Trophoblast cell (in vitro differentiated cells and primary cell): ENCODE data around the gene KCNK6.

Experiments
- DNase-seq, 2 donors: peaks; one replicate each; pipeline ENCODE4 v3.0.0-alpha.2; 2016
- H2AFZ ChIP-seq: 2 replicates; pipeline ENCODE4 v1.6.1; 2013; ENCODE audit warnings: low read length, moderate library complexity, mild to moderate bottlenecking; ENCODE audit not compliant: insufficient read depth, poor library complexity
- H2AK5ac ChIP-seq: 2 replicates; pipeline ENCODE4 v1.6.1; 2013; ENCODE audit warnings: mild to moderate bottlenecking, low read length
- H2BK120ac ChIP-seq: 2 replicates; pipeline ENCODE4 v1.6.1; 2013; ENCODE audit warnings: low read length, mild to moderate bottlenecking, moderate library complexity; ENCODE audit not compliant: insufficient read depth, poor library complexity
- H2BK12ac ChIP-seq: 2 replicates; pipeline ENCODE4 v1.6.1; 2013; ENCODE audit warnings: mild to moderate bottlenecking, low read length, moderate library complexity
- H2BK5ac ChIP-seq: 2 replicates; pipeline ENCODE4 v1.6.1; 2013; ENCODE audit warnings: low read length, low read depth, moderate library complexity, mild to moderate bottlenecking; ENCODE audit not compliant: poor library complexity
- H3K14ac ChIP-seq: 2 replicates; pipeline ENCODE4 v1.6.1; 2013; ENCODE audit warnings: mild to moderate bottlenecking, low read length
- H3K18ac ChIP-seq: 2 replicates; pipeline ENCODE4 v1.6.1; 2013; ENCODE audit warnings: mild to moderate bottlenecking, low read length
- H3K23ac ChIP-seq: 2 replicates; pipeline ENCODE4 v1.6.1; 2013; ENCODE audit warnings: low read length
- H3K27ac ChIP-seq: 2 replicates; pipeline ENCODE4 v1.5.1; 2013; ENCODE audit warnings: low read depth, mild to moderate bottlenecking, inconsistent platforms, low read length, moderate library complexity
- H3K27me3 ChIP-seq: 2 replicates; pipeline ENCODE4 v1.6.1; 2013; ENCODE audit warnings: inconsistent platforms, mild to moderate bottlenecking, low read length, moderate library complexity; ENCODE audit not compliant: insufficient read depth
- H3K36me3 ChIP-seq, 2 experiments: 1 replicate in 1 of 2; 2 replicates in 1 of 2; pipeline ENCODE4 v1.6.1; 2013; ENCODE audit warnings: low read length in 2 of 2, mild to moderate bottlenecking in 2 of 2, moderate library complexity in 1 of 2; ENCODE audit not compliant: insufficient read depth in 2 of 2, control insufficient read depth in 1 of 2
- H3K4ac ChIP-seq: 2 replicates; pipeline ENCODE4 v1.6.1; 2013; ENCODE audit warnings: low read depth, mild to moderate bottlenecking, low read length, moderate library complexity
- H3K4me1 ChIP-seq, 2 experiments: 1 replicate in 1 of 2; 2 replicates in 1 of 2; pipeline ENCODE4 v1.6.1; 2013; ENCODE audit warnings: low read length in 2 of 2, mild to moderate bottlenecking in 2 of 2, moderate library complexity in 1 of 2; ENCODE audit not compliant: insufficient read depth in 2 of 2, control insufficient read depth in 1 of 2
- H3K4me2 ChIP-seq: 2 replicates; pipeline ENCODE4 v1.6.1; 2013; ENCODE audit warnings: inconsistent platforms, mild to moderate bottlenecking, low read length, moderate library complexity
- H3K4me3 ChIP-seq: 2 replicates; pipeline ENCODE4 v1.5.1; 2013; ENCODE audit warnings: mild to moderate bottlenecking, low read depth, low read length, inconsistent platforms
- H3K79me1 ChIP-seq: one replicate; pipeline ENCODE4 v1.6.1; 2013; ENCODE audit warnings: low read length
- H3K79me2 ChIP-seq: 2 replicates; pipeline ENCODE4 v1.6.1; 2013; ENCODE audit warnings: low read length, mild to moderate bottlenecking; ENCODE audit not compliant: control insufficient read depth, insufficient read depth, poor library complexity
- H3K9ac ChIP-seq: 2 replicates; pipeline ENCODE4 v1.6.1; 2013; ENCODE audit warnings: mild to moderate bottlenecking, low read length
- H3K9me3 ChIP-seq: 2 replicates; pipeline ENCODE4 v1.6.1; 2013; ENCODE audit warnings: low read depth, mild to moderate bottlenecking, control low read depth, inconsistent platforms, low read length; ENCODE audit not compliant: insufficient read depth
- H4K12ac ChIP-seq: 2 replicates; pipeline ENCODE4 v1.6.1; 2013; ENCODE audit warnings: low read depth, mild to moderate bottlenecking, low read length, moderate library complexity
- H4K8ac ChIP-seq: 2 replicates; pipeline ENCODE4 v1.6.1; 2013; ENCODE audit warnings: low read depth, mild to moderate bottlenecking, low read length, moderate library complexity
- H4K91ac ChIP-seq: one replicate; pipeline ENCODE4 v1.6.1; 2013; ENCODE audit warnings: low read depth, mild to moderate bottlenecking, low read length, moderate library complexity
- WGBS: extraction: QIAGEN DNeasy Blood & Tissue Kit; methylation state at CpG from one replicate; pipeline ENCODE4 v1.1.7; 2013; ENCODE audit warnings: missing lambda C conversion rate; ENCODE audit not compliant: insufficient read length, insufficient coverage; ENCODE audit errors: extremely low coverage; 5-methylcytosine and 5-hydroxymethylcytosine counted together

The KCNK6 gene

DNA sequence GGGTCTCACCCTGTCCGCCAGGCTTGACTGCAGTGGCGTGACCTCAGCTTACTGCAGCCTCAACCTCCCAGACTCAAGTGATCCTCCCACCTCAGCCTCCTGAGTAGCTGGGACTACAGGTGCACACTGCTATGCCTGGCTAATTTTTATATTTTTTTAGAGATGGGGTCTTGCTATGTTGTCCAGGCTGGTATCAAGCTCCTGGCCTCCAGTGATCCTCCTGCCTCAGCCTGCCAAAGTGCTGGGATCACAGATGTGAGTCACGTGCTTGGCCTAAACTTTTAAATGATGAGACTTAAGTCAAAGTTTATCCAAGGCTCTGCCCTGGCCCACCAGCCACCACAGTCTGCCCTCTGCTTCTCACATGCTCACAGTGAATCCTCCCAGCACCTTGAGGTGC is 13.4 kb upstream of the KCNK6 start:
- peaks cover 17 to 20% of the 10 kb centered on the region in 2 experiments for H3K4me1 ChIP-seq
- DNase-seq: no peak
- no peak overlapping the region for H2BK5ac ChIP-seq
- H2AFZ ChIP-seq: no peak overlapping the region
- H4K8ac ChIP-seq: no peak overlapping the region
- no peak overlapping the region for H3K27ac ChIP-seq
- H4K12ac ChIP-seq: no peak overlapping the region
- H3K79me1 ChIP-seq: peaks cover 5% of the 10 kb centered on the region
- H2BK12ac ChIP-seq: no peak overlapping the region
- no peak overlapping the region for H3K9ac ChIP-seq
- H3K4ac ChIP-seq: no peak overlapping the region
- H4K91ac ChIP-seq: no peak overlapping the region
- H3K9me3 ChIP-seq: no peaks in the 10 kb centered on the region
- H2BK120ac ChIP-seq: no peak overlapping the region
- no CpG with 5 or more reads among the region's 3 CpGs for WGBS
- no peak overlapping the region for H3K4me3 ChIP-seq
- H3K14ac ChIP-seq: no peak overlapping the region
- no peak overlapping the region for H3K4me2 ChIP-seq
- no peaks in the 10 kb centered on the region for H3K79me2 ChIP-seq
- peaks cover 21 to 27% of the 10 kb centered on the region in 2 experiments for H3K36me3 ChIP-seq
- H3K23ac ChIP-seq: no peak overlapping the region
- H3K18ac ChIP-seq: no peak overlapping the region
- H3K27me3 ChIP-seq: no peaks in the 10 kb centered on the region
- no peak overlapping the region for H2AK5ac ChIP-seq

- Histone ChIP-seq H3K4ac (no peak overlapping the region), H3K4me3 (no peak overlapping the region)
Measured at GRCh38 chr19:38307076-38307475, 12.6 kb upstream of the KCNK6 start.

GRCh38 chr19:38307597-38307996 is 12.0 kb upstream of the KCNK6 start:
- no peak overlapping the region for H4K12ac ChIP-seq
- H3K14ac ChIP-seq: no peak overlapping the region
- H4K91ac ChIP-seq: no peak overlapping the region
- peaks cover 5% of the 10 kb centered on the region for H3K79me1 ChIP-seq
- no peak overlapping the region for H3K27ac ChIP-seq
- H2AFZ ChIP-seq: no peak overlapping the region
- no peak overlapping the region for H3K4me3 ChIP-seq
- no peak overlapping the region for H2BK5ac ChIP-seq
- H3K4me2 ChIP-seq: no peak overlapping the region
- H2BK120ac ChIP-seq: no peak overlapping the region
- no peak overlapping the region for H2AK5ac ChIP-seq
- no peak overlapping the region for H4K8ac ChIP-seq
- no peak for DNase-seq
- H3K79me2 ChIP-seq: no peaks in the 10 kb centered on the region
- peaks cover 17 to 20% of the 10 kb centered on the region in 2 experiments for H3K4me1 ChIP-seq
- no CpG with 5 or more reads among the region's 8 CpGs for WGBS
- H3K27me3 ChIP-seq: no peaks in the 10 kb centered on the region
- no peak overlapping the region for H3K9ac ChIP-seq
- no peak overlapping the region for H3K18ac ChIP-seq
- H3K9me3 ChIP-seq: no peaks in the 10 kb centered on the region
- peaks cover 21 to 27% of the 10 kb centered on the region in 2 experiments for H3K36me3 ChIP-seq
- H3K4ac ChIP-seq: no peak overlapping the region
- no peak overlapping the region for H2BK12ac ChIP-seq
- H3K23ac ChIP-seq: no peak overlapping the region

More at GRCh38 chr19:38307076-38307475, 12.6 kb upstream of the KCNK6 start:
- no peak overlapping the region for H3K23ac ChIP-seq
- no peak overlapping the region for H3K14ac ChIP-seq
- H4K12ac ChIP-seq: no peak overlapping the region
- WGBS: no CpG with 5 or more reads among the region's 4 CpGs
- no peaks in the 10 kb centered on the region for H3K79me2 ChIP-seq
- H3K18ac ChIP-seq: no peak overlapping the region
- H4K91ac ChIP-seq: no peak overlapping the region
- no peak overlapping the region for H2BK120ac ChIP-seq
- no peaks in the 10 kb centered on the region for H3K9me3 ChIP-seq
- no peak overlapping the region for H2AK5ac ChIP-seq
- H3K36me3 ChIP-seq: peaks cover 21 to 27% of the 10 kb centered on the region in 2 experiments
- no peak overlapping the region for H2BK5ac ChIP-seq
- no peak overlapping the region for H3K27ac ChIP-seq
- no peak overlapping the region for H3K9ac ChIP-seq
- no peak overlapping the region for H2BK12ac ChIP-seq
- no peak overlapping the region for H3K4me2 ChIP-seq
- H3K79me1 ChIP-seq: peaks cover 5% of the 10 kb centered on the region
- H4K8ac ChIP-seq: no peak overlapping the region
- no peaks in the 10 kb centered on the region for H3K27me3 ChIP-seq
- peaks cover 17 to 20% of the 10 kb centered on the region in 2 experiments for H3K4me1 ChIP-seq
- DNase-seq: no peak
- no peak overlapping the region for H2AFZ ChIP-seq

GRCh38 chr19:38308006-38308766 is 11.5 kb upstream of the KCNK6 start:
- Histone ChIP-seq H2AK5ac (no peak overlapping the region), H4K12ac (no peak overlapping the region), H3K27ac (no peak overlapping the region), H3K36me3 (peaks cover 21 to 27% of the 10 kb centered on the region in 2 experiments), H3K18ac (no peak overlapping the region), H4K91ac (no peak overlapping the region), H3K4me2 (no peak overlapping the region), H3K79me1 (peaks cover 5% of the 10 kb centered on the region), H3K4me1 (peaks cover 17 to 20% of the 10 kb centered on the region in 2 experiments), H2BK120ac (no peak overlapping the region), H2BK12ac (no peak overlapping the region), H3K79me2 (no peaks in the 10 kb centered on the region), H3K4me3 (no peak overlapping the region), H3K23ac (no peak overlapping the region), H2AFZ (no peak overlapping the region), H4K8ac (no peak overlapping the region), H3K9ac (no peak overlapping the region), H3K27me3 (no peaks in the 10 kb centered on the region), H2BK5ac (no peak overlapping the region), H3K4ac (no peak overlapping the region), H3K9me3 (no peaks in the 10 kb centered on the region), H3K14ac (no peak overlapping the region)
- WGBS: no CpG with 5 or more reads among the region's 12 CpGs
- no peak for DNase-seq
